Measurements from ENCODE around the gene FUBP3.
"Not testable (repeated sequence)": the region's sequence is repeated elsewhere in the genome, so short reads cannot be mapped to it uniquely, and the experiment has no call there.

Gene FUBP3

GRCh38 chr9:130680836-130681768 lies 101.7 kb downstream of the FUBP3 start:
- in situ Hi-C loops (cut with HindIII; ENCODE audit: low sequenced_read_pairs) = no loop called here

- in situ Hi-C loops (cut with HindIII; ENCODE audit: low sequenced_read_pairs) = no loop called here
These were observed 102.5 kb downstream of the FUBP3 start for GRCh38 chr9:130681769-130682420.

DNA sequence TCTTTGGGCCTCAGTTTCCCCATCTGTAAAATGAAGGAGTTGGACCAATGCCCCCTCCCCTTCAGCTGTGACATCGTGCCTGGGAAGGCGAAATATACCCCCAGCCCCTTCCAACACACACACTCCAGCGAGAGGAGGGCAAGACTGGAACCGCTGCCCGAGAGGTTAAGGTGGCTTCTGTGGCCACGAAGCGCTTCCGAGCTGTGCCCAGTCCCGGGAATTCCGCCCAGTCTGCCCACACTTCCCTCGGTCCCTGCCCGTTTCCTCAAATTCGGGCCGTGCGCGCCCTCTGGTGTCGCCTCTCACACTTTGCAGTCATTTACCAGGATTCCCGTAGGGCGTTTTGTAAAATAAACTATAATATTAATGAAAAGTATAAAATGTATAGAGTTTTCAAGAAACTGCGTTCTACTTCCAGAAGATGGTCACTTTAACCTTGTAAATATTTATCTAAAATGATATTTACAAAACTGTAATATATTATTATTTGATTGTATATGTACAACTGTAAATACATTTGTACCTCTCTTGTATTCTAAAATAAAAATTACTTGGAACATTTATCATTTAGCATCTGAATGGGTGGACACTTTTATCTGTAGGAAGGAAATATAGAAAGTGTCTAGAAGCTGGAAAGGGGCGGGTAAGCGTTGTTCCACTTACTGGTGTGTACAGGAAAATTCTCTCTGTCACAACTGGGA lies 103.2 kb downstream of the FUBP3 start:
- in situ Hi-C loops (cut with HindIII; ENCODE audit: low sequenced_read_pairs) = no loop called here

- in situ Hi-C loops (cut with HindIII; ENCODE audit: low sequenced_read_pairs) = no loop called here
These were observed 105.7 kb downstream of the FUBP3 start for GRCh38 chr9:130685104-130685503.

DNA sequence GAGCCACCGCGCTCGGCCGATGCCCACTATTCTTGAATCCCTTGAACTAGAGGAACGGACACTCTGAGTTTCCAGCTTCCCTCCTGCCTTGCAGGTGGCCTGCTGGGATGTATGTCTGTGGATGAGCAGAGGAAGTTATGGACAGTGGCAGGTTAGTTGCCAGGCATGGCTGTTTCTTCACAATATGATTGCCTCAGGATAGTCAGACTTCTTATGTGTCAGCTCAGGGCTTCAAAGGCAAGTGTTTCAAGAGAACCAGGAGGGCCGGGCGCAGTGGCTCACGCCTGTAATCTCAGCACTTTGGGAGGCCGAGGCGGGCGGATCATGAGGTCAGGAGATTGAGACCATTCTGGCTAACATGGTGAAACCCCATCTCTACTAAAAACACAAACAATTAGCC lies 106.6 kb downstream of the FUBP3 start:
- in situ Hi-C loops (cut with HindIII; ENCODE audit: low sequenced_read_pairs) = not testable (repeated sequence)

- in situ Hi-C loops (cut with HindIII; ENCODE audit: low sequenced_read_pairs) = no loop called here
These were observed 108.2 kb downstream of the FUBP3 start for GRCh38 chr9:130687615-130688014.

Data from DLD1 (cell line).